GM12872 (cell line): ENCODE results near the gene C19orf38.

Source experiments
- CTCF ChIP-seq: IDR thresholded peaks from 3 replicates; pipeline ENCODE4 v1.5.1; 2011; ENCODE audit warnings: low read depth, mild to moderate bottlenecking, low read length, moderate library complexity; ENCODE audit not compliant: insufficient read depth

Gene C19orf38

GRCh38 chr19:10817291-10818038 is 30.8 kb upstream of the C19orf38 start:
- no peak for TF ChIP-seq CTCF

GRCh38 chr19:10818301-10819123 is 29.7 kb upstream of the C19orf38 start:
- TF ChIP-seq CTCF, result no peak

GRCh38 chr19:10819124-10820060 is 28.8 kb upstream of the C19orf38 start:
- no peak for TF ChIP-seq CTCF

GRCh38 chr19:10820173-10820572 is 28.0 kb upstream of the C19orf38 start:
- peak; percentile 49; the same call in 2 of the 3 replicates for TF ChIP-seq CTCF

GRCh38 chr19:10823690-10824089 is 24.5 kb upstream of the C19orf38 start:
- TF ChIP-seq CTCF, result no peak

GRCh38 chr19:10826231-10826630 is 22.0 kb upstream of the C19orf38 start:
- no peak for TF ChIP-seq CTCF

GRCh38 chr19:10826846-10827245 is 21.4 kb upstream of the C19orf38 start:
- TF ChIP-seq CTCF, result no peak
